ENCODE results near the gene PRR27. TPM values are rescaled to one million over a fixed set of nuclear protein-coding genes. Genes with fewer than 3 reads are reported as not detected.

PRR27 gene
- polyA plus RNA-seq, 1 donor from 2014 or later = not detected

DNA sequence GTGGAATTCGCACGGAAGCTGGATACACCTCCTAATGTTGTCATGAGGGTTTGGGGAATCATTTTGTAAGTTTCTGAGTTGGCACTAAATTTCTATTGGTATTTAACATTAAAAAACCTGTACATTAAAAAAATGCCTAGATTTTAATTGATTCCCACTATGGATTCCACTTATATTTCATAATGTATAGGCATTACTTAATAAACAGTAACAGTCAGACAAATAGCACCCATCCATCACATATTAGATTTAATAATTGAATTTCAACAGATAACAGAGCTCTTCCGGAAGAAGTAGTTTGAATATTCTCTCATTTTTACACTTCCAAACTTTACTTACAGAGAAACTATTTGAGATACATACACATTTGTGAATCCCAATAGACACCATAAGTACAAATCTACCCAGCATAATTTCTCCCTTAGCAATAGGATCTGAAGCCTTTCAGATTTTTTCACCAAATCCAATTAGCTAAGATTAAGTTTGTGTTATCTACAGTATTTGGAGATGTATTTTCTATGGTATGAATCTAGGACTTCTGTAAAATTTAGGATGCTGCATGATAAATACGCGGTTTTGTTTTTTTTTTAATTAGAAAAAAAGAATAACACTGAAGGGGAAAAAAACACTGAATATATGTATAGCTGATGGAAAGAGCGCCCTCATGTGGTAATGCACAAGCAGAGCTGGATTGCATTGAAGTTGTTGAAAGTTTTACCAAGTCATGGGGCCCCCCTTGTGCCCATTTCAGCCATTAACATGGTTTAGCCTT, 29.3 kb downstream of the PRR27 start:
- H3F3A ChIP-seq (ENCODE audit: insufficient read depth, low read length, poor library complexity, severe bottlenecking) = no peaks in the 10 kb centered on the region
- no peak overlapping the region for H3K4me2 ChIP-seq (ENCODE audit: low read length)
- H3K9me2 ChIP-seq (ENCODE audit: insufficient read depth, low read length) = no peaks in the 10 kb centered on the region
- no peaks in the 10 kb centered on the region for H3K79me2 ChIP-seq (replicated peaks; ENCODE audit: insufficient read depth, low read length)
- no peaks in the 10 kb centered on the region for H4K20me1 ChIP-seq (ENCODE audit: insufficient read depth)
- H3K27me3 ChIP-seq (ENCODE audit: insufficient read depth, low read depth, low read length) = no peaks in the 10 kb centered on the region
- no peak overlapping the region for H3K9ac ChIP-seq (ENCODE audit: low read length)
- no peak overlapping the region for H3K27ac ChIP-seq (ENCODE audit: low read length)
- H2AFZ ChIP-seq (ENCODE audit: low read depth, low read length) = no peak overlapping the region
- no peak overlapping the region for H3K4me3 ChIP-seq (ENCODE audit: low read length)
- no peaks in the 10 kb centered on the region for H3K36me3 ChIP-seq (ENCODE audit: insufficient read depth, low read length)
- no peaks in the 10 kb centered on the region for H3K9me3 ChIP-seq (ENCODE audit: low read length)
- TF ChIP-seq, protein P1, sequence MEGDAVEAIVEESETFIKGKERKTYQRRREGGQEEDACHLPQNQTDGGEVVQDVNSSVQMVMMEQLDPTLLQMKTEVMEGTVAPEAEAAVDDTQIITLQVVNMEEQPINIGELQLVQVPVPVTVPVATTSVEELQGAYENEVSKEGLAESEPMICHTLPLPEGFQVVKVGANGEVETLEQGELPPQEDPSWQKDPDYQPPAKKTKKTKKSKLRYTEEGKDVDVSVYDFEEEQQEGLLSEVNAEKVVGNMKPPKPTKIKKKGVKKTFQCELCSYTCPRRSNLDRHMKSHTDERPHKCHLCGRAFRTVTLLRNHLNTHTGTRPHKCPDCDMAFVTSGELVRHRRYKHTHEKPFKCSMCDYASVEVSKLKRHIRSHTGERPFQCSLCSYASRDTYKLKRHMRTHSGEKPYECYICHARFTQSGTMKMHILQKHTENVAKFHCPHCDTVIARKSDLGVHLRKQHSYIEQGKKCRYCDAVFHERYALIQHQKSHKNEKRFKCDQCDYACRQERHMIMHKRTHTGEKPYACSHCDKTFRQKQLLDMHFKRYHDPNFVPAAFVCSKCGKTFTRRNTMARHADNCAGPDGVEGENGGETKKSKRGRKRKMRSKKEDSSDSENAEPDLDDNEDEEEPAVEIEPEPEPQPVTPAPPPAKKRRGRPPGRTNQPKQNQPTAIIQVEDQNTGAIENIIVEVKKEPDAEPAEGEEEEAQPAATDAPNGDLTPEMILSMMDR (IDR thresholded peaks at IDR 0.05; ENCODE audit: poor library complexity, severe bottlenecking) = peak; percentile 42
- TF ChIP-seq TAF1 (IDR thresholded peaks at IDR 0.05; ENCODE audit: low read depth) (no peak), SMC3 (conservative IDR thresholded peaks at IDR 0.05; ENCODE audit: poor library complexity) (peak; percentile 20)

DNA sequence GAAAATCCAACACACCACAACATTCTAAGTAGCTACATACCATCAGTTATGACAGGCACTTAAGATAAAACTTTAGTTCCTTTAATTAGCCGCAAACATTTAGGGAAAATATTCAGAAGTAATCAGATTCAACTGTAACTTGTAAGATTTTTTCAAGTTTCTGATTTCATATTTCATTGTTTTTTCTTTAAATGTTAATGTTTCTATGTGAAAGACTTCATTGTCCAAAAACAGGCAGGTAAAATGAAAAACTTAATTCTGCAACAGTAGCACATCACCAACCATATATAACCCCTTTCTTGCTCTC, 29.9 kb downstream of the PRR27 start:
- Histone ChIP-seq H3K9ac (ENCODE audit: low read length) (no peak overlapping the region), H3K27me3 (ENCODE audit: insufficient read depth, low read depth, low read length) (no peaks in the 10 kb centered on the region), H3K9me2 (ENCODE audit: insufficient read depth, low read length) (no peaks in the 10 kb centered on the region), H3K36me3 (ENCODE audit: insufficient read depth, low read length) (no peaks in the 10 kb centered on the region), H3K4me2 (ENCODE audit: low read length) (no peak overlapping the region), H4K20me1 (ENCODE audit: insufficient read depth) (no peaks in the 10 kb centered on the region), H3K79me2 (replicated peaks; ENCODE audit: insufficient read depth, low read length) (no peaks in the 10 kb centered on the region), H3K4me3 (ENCODE audit: low read length) (no peak overlapping the region), H3F3A (ENCODE audit: insufficient read depth, low read length, poor library complexity, severe bottlenecking) (no peaks in the 10 kb centered on the region), H3K27ac (ENCODE audit: low read length) (no peak overlapping the region), H2AFZ (ENCODE audit: low read depth, low read length) (no peak overlapping the region), H3K9me3 (ENCODE audit: low read length) (no peaks in the 10 kb centered on the region)
- TF ChIP-seq, protein P2, sequence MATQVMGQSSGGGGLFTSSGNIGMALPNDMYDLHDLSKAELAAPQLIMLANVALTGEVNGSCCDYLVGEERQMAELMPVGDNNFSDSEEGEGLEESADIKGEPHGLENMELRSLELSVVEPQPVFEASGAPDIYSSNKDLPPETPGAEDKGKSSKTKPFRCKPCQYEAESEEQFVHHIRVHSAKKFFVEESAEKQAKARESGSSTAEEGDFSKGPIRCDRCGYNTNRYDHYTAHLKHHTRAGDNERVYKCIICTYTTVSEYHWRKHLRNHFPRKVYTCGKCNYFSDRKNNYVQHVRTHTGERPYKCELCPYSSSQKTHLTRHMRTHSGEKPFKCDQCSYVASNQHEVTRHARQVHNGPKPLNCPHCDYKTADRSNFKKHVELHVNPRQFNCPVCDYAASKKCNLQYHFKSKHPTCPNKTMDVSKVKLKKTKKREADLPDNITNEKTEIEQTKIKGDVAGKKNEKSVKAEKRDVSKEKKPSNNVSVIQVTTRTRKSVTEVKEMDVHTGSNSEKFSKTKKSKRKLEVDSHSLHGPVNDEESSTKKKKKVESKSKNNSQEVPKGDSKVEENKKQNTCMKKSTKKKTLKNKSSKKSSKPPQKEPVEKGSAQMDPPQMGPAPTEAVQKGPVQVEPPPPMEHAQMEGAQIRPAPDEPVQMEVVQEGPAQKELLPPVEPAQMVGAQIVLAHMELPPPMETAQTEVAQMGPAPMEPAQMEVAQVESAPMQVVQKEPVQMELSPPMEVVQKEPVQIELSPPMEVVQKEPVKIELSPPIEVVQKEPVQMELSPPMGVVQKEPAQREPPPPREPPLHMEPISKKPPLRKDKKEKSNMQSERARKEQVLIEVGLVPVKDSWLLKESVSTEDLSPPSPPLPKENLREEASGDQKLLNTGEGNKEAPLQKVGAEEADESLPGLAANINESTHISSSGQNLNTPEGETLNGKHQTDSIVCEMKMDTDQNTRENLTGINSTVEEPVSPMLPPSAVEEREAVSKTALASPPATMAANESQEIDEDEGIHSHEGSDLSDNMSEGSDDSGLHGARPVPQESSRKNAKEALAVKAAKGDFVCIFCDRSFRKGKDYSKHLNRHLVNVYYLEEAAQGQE (IDR thresholded peaks at IDR 0.05; ENCODE audit: borderline replicate concordance) = no peak
- TF ChIP-seq EP300 (conservative IDR thresholded peaks at IDR 0.05; ENCODE audit: poor library complexity, severe bottlenecking) = no peak
- no peak for TF ChIP-seq POLR2AphosphoS5 (IDR thresholded peaks at IDR 0.05)

DNA sequence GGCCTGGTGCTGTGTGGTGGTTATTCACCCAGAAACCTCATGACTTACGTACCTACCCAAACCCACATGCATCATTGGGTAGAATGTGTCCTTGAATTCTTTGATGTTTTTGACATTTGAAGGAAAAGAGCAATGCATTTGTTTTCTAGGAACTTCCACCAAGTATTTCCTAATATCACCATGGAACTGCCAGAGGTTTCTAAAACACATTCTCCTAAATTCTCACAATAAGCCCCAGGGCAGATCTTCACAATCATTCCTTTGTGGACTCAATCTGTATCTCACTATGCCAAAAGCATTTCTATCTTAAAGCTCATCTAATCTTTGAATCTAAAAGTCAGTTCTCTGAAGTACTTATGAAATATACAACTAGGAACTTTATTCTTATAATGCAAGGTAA, 33.2 kb downstream of the PRR27 start:
- Histone ChIP-seq H3K27me3 (ENCODE audit: insufficient read depth, low read depth, low read length) (no peaks in the 10 kb centered on the region), H4K20me1 (ENCODE audit: insufficient read depth) (no peaks in the 10 kb centered on the region), H3K9ac (ENCODE audit: low read length) (no peak overlapping the region), H3K36me3 (ENCODE audit: insufficient read depth, low read length) (no peaks in the 10 kb centered on the region), H2AFZ (ENCODE audit: low read depth, low read length) (no peak overlapping the region), H3K9me3 (ENCODE audit: low read length) (no peaks in the 10 kb centered on the region), H3K27ac (ENCODE audit: low read length) (no peak overlapping the region), H3K4me2 (ENCODE audit: low read length) (no peak overlapping the region), H3K4me3 (ENCODE audit: low read length) (no peak overlapping the region), H3K9me2 (ENCODE audit: insufficient read depth, low read length) (no peaks in the 10 kb centered on the region), H3F3A (ENCODE audit: insufficient read depth, low read length, poor library complexity, severe bottlenecking) (no peaks in the 10 kb centered on the region), H3K79me2 (replicated peaks; ENCODE audit: insufficient read depth, low read length) (no peaks in the 10 kb centered on the region)
- TF ChIP-seq TAF1 (IDR thresholded peaks at IDR 0.05; ENCODE audit: low read depth) (no peak), EP300 (conservative IDR thresholded peaks at IDR 0.05; ENCODE audit: poor library complexity, severe bottlenecking) (no peak), MXI1 (conservative IDR thresholded peaks at IDR 0.05; ENCODE audit: poor library complexity, severe bottlenecking) (no peak), POLR2AphosphoS5 (IDR thresholded peaks at IDR 0.05) (no peak), SMC3 (conservative IDR thresholded peaks at IDR 0.05; ENCODE audit: poor library complexity) (no peak), EZH2 (IDR thresholded peaks at IDR 0.05; ENCODE audit: borderline replicate concordance, insufficient read depth, low read length, poor library complexity, severe bottlenecking) (no peak)
- TF ChIP-seq, protein P2 (IDR thresholded peaks at IDR 0.05; ENCODE audit: borderline replicate concordance) = no peak
- TF ChIP-seq, protein P1 (IDR thresholded peaks at IDR 0.05; ENCODE audit: poor library complexity, severe bottlenecking) = no peak
